NAMALWA (cell line): ENCODE results near the gene PIAS4.
A peak's percentile ranks its signal among the peaks of the same experiment; 100 is the strongest.

ENCODE experiments used
- DNase-seq: peaks from one replicate; pipeline ENCODE4 v3.0.0-alpha.2; 2015; ENCODE audit warnings: low spot score

The PIAS4 gene

DNA sequence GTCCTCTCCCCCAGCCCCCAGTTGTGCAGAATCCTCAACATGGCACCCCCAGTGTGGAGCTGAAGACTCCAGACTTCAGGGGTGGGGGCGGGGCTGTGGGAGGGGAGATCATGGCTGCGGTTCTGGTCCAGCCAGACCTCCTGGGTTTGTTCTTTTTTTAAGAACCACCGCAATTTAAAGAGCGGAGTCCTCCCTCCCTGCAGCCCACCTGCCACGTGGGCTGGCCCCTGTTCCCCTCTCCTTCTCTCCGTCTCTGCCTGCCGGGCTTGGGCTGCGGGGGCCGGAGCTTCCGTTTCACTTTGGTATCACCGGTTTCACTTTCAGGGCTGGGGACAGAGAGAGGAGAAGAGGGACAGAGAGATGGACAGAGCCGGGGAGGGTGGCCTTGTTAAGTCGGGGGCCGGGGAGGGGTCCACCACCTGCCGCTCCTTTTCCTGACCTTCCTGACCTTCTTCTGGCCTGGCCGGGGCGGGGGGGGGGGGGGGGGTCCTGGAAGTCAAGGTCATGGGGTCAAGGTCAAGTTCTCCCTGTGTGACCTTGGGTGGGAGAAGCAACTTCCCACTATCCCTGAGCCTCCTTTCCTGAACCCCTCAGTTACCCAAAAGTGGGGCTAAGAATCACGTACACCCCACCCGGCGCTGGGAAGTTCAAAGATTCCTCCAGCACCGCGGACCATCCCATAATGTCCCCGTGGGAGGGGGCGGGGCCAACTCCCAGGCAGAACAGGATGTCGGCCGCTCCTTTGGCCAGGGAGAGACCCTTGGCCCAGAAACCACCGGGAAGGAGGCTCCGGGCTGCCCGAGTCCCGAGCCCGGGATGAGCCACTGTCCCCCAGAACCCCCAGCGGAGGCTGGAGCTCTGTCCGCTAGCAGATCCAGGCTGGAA is 70.5 kb downstream of the PIAS4 start:
- DNase-seq = peak; percentile 73

GRCh38 chr19:4080473-4080872 is 72.9 kb downstream of the PIAS4 start:
- DNase-seq = no peak

DNA sequence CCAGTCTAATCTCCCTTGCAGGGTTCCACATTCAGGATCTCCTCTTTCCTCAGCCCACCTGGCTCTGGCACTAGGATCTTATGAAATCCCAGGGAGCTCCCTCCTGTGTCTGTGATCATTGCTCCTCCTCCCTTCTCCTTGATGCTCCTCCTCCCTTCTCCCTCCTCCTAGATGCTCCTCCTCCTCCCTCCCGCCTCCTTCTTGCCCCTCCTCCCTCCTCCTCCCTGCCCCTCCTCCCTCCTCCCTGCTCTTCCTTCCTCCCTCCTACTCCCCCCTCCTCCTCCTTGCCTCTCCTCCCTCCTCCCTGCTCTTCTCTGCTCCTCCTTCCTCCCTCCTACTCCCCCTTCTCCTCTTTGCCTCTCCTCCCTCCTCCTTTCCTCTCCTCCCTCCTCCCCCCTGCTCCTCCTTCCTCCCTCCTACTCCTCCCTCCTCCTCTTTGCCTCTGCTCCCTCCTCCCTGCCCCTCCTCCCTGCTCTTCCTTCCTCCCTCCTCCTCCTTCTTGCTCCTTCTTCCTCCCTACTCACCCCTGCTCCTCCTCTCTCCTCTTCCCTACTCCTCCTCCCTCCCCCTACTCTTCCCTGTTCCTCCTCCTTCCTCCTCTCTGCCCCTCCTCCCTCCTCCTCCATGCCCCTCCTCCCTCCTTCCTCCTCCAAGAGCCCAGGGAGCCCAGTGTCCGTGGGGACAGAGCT is 74.0 kb downstream of the PIAS4 start:
- DNase-seq = no peak

GRCh38 chr19:4082172-4082571 is 74.6 kb downstream of the PIAS4 start:
- no peak for DNase-seq

DNA sequence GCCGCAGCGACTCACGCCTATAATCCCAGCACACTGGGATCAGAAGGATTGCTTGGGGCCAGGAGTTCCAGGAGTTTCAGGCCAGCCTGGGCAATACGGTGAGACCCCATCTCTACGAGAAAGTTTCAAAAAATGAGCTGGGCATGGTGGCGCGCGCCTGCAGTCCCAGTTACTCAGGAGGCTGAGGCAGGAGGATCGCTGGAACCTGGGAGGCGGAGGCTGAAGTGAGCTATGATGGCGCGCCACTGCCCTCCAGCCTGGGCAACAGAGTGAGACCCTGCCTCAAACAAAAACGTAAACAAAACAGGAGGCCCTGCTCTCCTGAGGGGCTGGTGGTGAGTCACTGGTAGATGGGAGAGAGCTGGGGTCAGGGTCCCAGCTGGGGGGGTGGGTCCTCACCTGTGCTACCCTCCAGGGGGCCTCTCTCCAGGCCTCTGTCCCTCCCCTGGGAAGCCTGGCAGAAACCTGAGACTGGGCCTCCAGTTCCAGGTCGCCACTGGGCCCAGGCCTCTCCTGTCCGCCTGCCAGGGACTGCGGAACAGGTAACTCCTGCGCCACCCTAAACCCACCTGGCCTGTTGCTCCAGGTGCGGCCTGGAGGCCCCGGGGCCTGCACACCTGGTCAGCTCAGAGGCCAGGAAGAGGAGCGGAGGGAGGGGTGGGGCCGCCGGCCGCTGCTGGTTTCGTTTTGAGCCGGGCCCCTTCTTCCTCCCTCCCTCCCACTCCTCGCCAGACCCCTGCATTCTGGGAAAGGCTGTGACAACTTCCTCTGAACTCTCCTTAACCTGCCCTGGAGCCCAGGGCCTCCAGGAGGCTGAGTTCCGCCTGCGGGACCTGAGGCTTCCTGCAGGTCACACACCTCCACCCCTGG is 76.4 kb downstream of the PIAS4 start:
- no peak for DNase-seq

- no peak for DNase-seq
These were observed 77.0 kb downstream of the PIAS4 start for GRCh38 chr19:4084547-4084877.

- DNase-seq = no peak
These were observed 78.9 kb downstream of the PIAS4 start for GRCh38 chr19:4086411-4086867.

- no peak for DNase-seq
These were observed 80.5 kb downstream of the PIAS4 start for GRCh38 chr19:4087787-4088679.

GRCh38 chr19:4088975-4089374 is 81.4 kb downstream of the PIAS4 start:
- DNase-seq = no peak
